ENCODE measurements around the gene BAAT. TPM values are rescaled to one million over a fixed set of nuclear protein-coding genes. Genes with fewer than 3 reads are reported as not detected.

Gene BAAT
- total and polyA plus RNA-seq, 9 of the 15 experiments (the other 6 are each of a cell fraction or from before 2014, with no cell fraction given) = 0.17 to 0.76 (median 0.32) TPM

- Histone ChIP-seq H4K20me1 (replicated peaks; ENCODE audit: control insufficient read depth, insufficient read depth, low read length) (no peaks in the 10 kb centered on the region), H2AFZ (ENCODE audit: low read depth, low read length) (no peak overlapping the region), H3K4me1 (replicated peaks in 1 of 2; ENCODE audit: control insufficient read depth in 2 of 2, insufficient read depth in 2 of 2, low read length in 2 of 2) (no peaks in the 10 kb centered on the region), H3K36me3 (ENCODE audit: control insufficient read depth, insufficient read depth, low read length) (peaks cover 59% of the 10 kb centered on the region), H3K9me3 (replicated peaks; ENCODE audit: control insufficient read depth, insufficient read depth, low read depth, low read length) (peaks cover 10% of the 10 kb centered on the region), H3K4me3 (no peak overlapping the region), H3K27me3 (ENCODE audit: control insufficient read depth in 2 of 2, insufficient read depth in 2 of 2, low read length in 2 of 2) (no peaks in the 10 kb centered on the region), H3K9ac (ENCODE audit: insufficient read depth in 1 of 2, low read depth in 2 of 2, low read length in 2 of 2) (no peak overlapping the region), H3K27ac (ENCODE audit: extremely low read depth, low read depth, low read length) (no peak overlapping the region), H3K4me2 (ENCODE audit: insufficient read depth, low read length) (no peak overlapping the region), H3K9me1 (ENCODE audit: control insufficient read depth, insufficient read depth, low read length) (no peaks in the 10 kb centered on the region), H3K79me2 (ENCODE audit: control insufficient read depth, insufficient read depth, low read length) (peaks cover 30% of the 10 kb centered on the region)
- ChIA-PET POLR2A (interaction anchor here (2.8 kb wide), 1 partner anchor 10 kb away, joined by 13 read pairs; the partner anchor contains the start of genes MRPL50 and ZNF189), CTCF (ENCODE audit: low intra/inter-chr PET ratio) (interaction anchor here (0.6 to 1.0 kb wide), 3 partner anchors 76 to 786 kb away, joined by 3 read pairs; no protein-coding TSS in a partner anchor)
- 56% methylated on average over 6 of the region's 6 CpGs for WGBS (ENCODE audit: insufficient coverage, low coverage, missing lambda C conversion rate)
- intact Hi-C loops (cut with micrococcal nuclease) = loop anchor here (1.0 to 2.0 kb wide), 4 partner anchors 72 to 269 kb away; no protein-coding TSS in a partner anchor
- FAIRE-seq (peak; percentile 70), DNase-seq (ENCODE audit: extremely low read depth in 1 of 4, low spot score in 3 of 4) (peak in 2 of 4 experiments; percentile 33 to 76), ATAC-seq (peak; percentile 98)
- in situ Hi-C loops (cut with MboI) = no loop called here
- no TSS peak for BruUV-seq (replicated peaks)
- TF ChIP-seq RAD21 (CRISPR knock-in tag; conservative IDR thresholded peaks at IDR 0.05 in 1 of 2, IDR thresholded peaks at IDR 0.05 in 1 of 2) (peak; percentile 15 to 53; a peak in 2 of 4 replicates), THRB (CRISPR knock-in tag; conservative IDR thresholded peaks at IDR 0.05) (no peak), BRD4 (IDR thresholded peaks at IDR 0.05) (no peak), REST (IDR thresholded peaks at IDR 0.05; ENCODE audit: borderline replicate concordance) (peak; percentile 17; the same call in 1 of the 2 replicates), REST (CRISPR knock-in tag; IDR thresholded peaks at IDR 0.05; ENCODE audit: low read depth) (no peak), SMAD1 (IDR thresholded peaks at IDR 0.05; ENCODE audit: low read depth, low read length, partially characterized antibody) (no peak), E2F6 (IDR thresholded peaks at IDR 0.05; ENCODE audit: borderline replicate concordance in 1 of 2, extremely low read depth in 1 of 2, insufficient read depth in 1 of 2, insufficient read length in 1 of 2, low read depth in 1 of 2, low read length in 1 of 2, poor library complexity in 1 of 2, severe bottlenecking in 1 of 2) (no peak), ELF1 (tag; IDR thresholded peaks at IDR 0.05) (no peak), SIN3B (IDR thresholded peaks at IDR 0.05; ENCODE audit: low read depth) (no peak), STAG1 (CRISPR knock-in tag; IDR thresholded peaks at IDR 0.05; ENCODE audit: borderline replicate concordance) (no peak)
Observed at GRCh38 chr9:101387871-101388506, 3.2 kb upstream of the BAAT start.

Data from K562 (cell line).